CD4-positive, alpha-beta T cell treated with Interleukin-21 for 1 hour (primary cell): ENCODE measurements around the gene CWC15.
A peak's percentile ranks its signal among the peaks of the same experiment; 100 is the strongest.
"Not testable (repeated sequence)": the region's sequence is repeated elsewhere in the genome, so short reads cannot be mapped to it uniquely, and the experiment has no call there.

Source experiments
- DNase-seq: peaks from one replicate; pipeline ENCODE4 v3.0.0-alpha.2; 2020

CWC15 gene

GRCh38 chr11:94948070-94948617 lies 25.2 kb downstream of the CWC15 start:
- no peak for DNase-seq

- DNase-seq, result no peak
Observed at GRCh38 chr11:94946812-94947211, 26.5 kb downstream of the CWC15 start.

GRCh38 chr11:94941131-94941530 lies 32.2 kb downstream of the CWC15 start:
- no peak for DNase-seq

- DNase-seq, result no peak
Observed at GRCh38 chr11:94939346-94939745, 34.0 kb downstream of the CWC15 start.

- no peak for DNase-seq
Observed at GRCh38 chr11:94938095-94939055, 35.0 kb downstream of the CWC15 start.

GRCh38 chr11:94934846-94935245 lies 38.5 kb downstream of the CWC15 start:
- DNase-seq, result peak; percentile 30

GRCh38 chr11:94934362-94934761 lies 39.0 kb downstream of the CWC15 start:
- DNase-seq, result no peak

GRCh38 chr11:94933223-94934130 lies 39.9 kb downstream of the CWC15 start:
- DNase-seq, result no peak

- DNase-seq, result no peak
Observed at GRCh38 chr11:94932503-94932902, 40.9 kb downstream of the CWC15 start.

- not testable (repeated sequence) for DNase-seq
Observed at GRCh38 chr11:94932072-94932471, 41.3 kb downstream of the CWC15 start.

- no peak for DNase-seq
Observed at GRCh38 chr11:94928117-94928990, 45.0 kb downstream of the CWC15 start.

GRCh38 chr11:94926698-94927237 lies 46.6 kb downstream of the CWC15 start:
- DNase-seq, result no peak

- DNase-seq, result no peak
Observed at GRCh38 chr11:94926271-94926625, 47.1 kb downstream of the CWC15 start.

- DNase-seq, result peak; percentile 15
Observed at GRCh38 chr11:94925422-94926270, 47.7 kb downstream of the CWC15 start.

- peak; percentile 33 for DNase-seq
Observed at GRCh38 chr11:94924612-94925011, 48.7 kb downstream of the CWC15 start.

GRCh38 chr11:94924171-94924572 lies 49.2 kb downstream of the CWC15 start:
- no peak for DNase-seq

- no peak for DNase-seq
Observed at GRCh38 chr11:94923004-94923334, 50.4 kb downstream of the CWC15 start.

- DNase-seq, result no peak
Observed at GRCh38 chr11:94922321-94923003, 50.9 kb downstream of the CWC15 start.

GRCh38 chr11:94920311-94920710 lies 53.0 kb downstream of the CWC15 start:
- DNase-seq, result no peak

GRCh38 chr11:94913718-94914394 lies 59.5 kb downstream of the CWC15 start:
- not testable (repeated sequence) for DNase-seq
